Activated CD8-positive, alpha-beta memory T cell treated with anti-CD3 and anti-CD28 coated beads, Interleukin-2, amount 50 U/mL, for 4 hours (primary cell): ENCODE measurements around the gene PRKAR1B.

ENCODE experiments used
- DNase-seq: peaks from one replicate; pipeline ENCODE4 v3.0.0-alpha.2; 2020

PRKAR1B gene

DNA sequence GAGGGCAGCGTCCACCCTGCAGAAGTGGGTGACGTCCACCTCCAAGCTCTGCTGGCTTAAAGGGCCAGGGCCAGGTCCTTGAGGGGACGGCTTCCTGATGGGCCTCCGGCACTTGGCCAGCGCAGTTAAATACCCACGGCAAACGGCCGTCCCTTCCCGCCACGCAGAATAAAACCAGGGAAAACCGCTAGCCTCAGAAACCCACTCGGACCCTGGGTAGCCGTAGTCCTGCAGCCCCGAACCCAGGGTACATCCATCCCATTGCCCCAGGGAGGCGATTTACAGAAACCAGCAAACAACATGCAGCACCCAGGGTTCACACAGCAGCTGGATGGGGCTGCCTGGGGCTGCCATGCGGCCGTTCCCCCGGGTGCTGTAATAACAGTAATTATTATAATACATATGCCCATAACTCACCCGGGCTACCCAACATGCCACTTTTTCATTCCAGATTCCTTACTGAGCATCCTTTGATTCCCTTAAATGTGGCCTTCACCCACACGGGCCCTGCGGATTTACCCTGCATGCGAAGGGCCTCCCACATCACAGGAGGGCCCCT is 126.0 kb downstream of the PRKAR1B start:
- no peak for DNase-seq

GRCh38 chr7:600149-601035 is 126.7 kb downstream of the PRKAR1B start:
- no peak for DNase-seq

DNA sequence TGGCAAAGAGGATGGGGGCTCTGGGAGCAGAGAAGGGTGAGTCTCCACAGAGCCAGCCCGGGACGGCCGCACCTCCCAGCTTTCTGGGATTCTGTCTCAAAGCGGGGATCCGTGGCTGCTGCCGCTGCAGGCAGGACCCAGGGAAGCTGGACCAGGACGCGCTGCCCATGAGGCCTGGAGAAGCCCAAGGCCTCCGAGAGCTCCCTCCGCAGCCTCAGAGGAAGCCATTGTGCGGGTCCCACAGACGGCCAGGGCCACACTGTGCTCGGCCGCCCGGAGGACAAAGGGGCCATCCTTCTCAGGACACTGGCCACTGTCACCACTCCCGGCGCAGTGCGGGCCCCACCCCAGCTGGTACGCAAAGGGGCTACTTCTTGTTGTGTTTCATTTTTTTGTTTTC is 128.2 kb downstream of the PRKAR1B start:
- DNase-seq: no peak

DNA sequence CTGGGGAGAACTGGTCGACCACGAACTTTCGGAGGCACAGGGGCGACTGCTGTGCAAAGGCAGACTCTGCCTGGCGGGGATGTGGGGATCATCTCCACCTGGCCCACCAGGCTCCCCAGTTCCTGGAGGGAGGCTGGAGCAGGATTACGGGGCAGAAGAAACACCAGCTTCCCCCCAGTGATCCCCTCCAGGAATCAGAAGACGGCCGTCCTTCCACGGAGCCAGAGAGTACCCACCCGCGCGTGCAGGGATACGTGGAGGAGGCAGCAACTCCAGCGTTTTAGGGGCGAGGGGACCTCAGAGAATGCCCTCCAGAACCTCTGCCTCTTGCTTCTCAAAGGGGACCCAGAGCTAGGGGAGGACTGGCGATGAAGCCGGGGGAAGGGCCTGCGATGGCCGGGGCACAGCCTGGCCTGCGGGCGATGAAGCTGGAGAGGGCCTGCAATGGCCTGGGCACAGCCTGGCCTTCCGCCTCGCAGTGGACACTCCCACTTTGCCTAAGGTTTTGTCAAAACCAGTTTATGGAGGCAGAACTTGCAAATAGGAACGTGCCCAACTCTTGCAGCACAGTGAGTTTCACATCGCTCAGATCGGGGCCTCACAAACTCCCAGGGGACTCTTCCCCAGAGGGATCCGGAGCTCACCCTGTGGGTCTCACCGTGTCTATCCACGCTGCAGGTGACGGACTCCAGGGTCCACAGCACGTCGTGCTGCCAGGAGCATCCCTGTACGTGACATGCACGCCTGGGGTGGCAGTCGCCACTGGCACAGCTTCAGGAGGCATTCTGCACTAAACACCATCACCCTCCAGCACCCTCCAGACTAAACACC is 129.5 kb downstream of the PRKAR1B start:
- DNase-seq: no peak

DNA sequence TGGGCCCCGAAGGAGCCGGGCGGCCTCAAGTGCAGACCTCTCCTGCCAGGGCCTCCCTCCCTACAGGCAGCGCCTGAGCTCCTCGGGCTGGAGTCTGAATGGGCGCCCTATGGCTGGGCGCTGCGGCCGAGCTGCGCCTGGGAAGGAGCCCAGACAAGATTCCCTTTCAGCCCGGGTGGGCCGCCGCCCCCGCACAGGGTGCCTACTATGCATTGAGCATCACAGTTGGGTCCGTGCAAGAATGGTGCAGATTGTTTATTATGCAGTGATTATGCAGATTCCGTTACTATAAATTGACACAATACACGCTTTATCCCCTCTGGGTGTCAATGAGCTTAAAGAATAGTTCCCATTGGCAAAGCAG is 130.3 kb downstream of the PRKAR1B start:
- no peak for DNase-seq

DNA sequence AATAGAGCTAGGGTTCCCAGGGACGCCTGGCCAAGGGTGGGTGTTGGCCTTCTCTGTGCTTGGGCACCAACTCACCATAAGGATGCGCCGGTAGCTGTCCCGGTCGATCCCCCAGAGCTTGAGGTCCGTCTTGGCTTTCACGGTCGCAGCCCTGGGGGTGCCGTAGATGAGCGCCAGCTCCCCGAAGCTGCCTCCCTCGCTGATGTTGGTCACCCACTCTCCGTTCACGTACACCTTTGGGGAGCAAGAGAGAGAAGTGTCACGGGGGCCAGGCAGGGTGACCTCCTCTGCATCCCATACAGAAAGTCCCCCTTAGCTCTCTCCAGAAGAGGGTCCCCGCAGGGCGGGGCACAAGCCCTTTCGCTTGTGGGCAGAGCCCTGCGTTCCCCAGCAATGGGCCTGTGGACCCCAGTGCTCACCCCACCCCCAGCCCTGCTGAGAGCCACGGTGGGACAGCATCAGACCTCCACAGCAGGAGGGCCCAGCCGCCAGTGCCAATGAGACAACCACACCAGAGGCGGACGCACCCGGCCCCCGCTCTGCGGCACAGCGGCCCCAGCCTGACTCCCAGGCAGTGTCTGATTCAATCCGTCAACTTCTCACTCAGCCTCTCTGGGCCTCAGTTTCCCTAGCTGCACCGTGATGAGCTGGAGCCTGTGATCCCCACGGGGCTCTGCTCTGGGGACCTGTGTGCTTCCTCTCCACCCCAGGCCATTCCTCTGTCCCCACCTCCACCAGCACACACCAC is 130.8 kb downstream of the PRKAR1B start:
- DNase-seq: no peak

- DNase-seq: peak; percentile 46
Measured at GRCh38 chr7:595621-596010, 131.5 kb downstream of the PRKAR1B start.

DNA sequence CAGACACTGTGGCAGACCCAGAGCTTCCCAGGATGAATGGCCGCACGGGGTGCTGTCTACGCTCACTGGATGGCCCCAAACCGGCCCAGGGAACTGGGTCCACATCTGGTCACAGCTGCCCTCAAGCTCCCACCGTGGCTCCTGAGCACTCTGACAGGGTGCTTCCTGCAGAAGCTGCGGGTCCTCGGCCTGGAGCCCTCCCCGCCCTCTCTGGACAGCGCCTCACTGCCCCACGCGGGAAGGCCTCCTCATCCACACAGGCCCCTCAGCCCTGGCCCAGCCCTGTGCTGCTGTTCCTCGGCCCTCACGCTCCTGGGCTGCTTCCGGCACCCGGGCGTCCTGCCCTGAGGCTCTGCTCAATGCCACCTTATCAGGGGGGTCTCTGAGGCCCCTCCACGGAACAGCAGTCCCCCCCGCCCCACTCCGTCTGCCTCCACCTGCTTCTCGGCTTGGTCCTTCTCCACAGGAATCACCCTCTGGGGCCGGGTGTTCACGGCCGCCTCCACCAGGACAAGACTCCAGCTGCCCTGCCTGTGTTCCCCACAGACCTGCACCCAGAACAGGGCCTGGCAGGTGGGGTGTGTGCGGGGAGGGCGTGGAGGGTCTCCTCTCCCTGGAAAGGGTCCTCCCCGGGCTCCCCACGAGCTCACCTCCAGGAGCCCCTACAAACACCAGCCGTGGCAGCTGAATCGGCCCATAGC is 132.0 kb downstream of the PRKAR1B start:
- peak; percentile 16 for DNase-seq

DNA sequence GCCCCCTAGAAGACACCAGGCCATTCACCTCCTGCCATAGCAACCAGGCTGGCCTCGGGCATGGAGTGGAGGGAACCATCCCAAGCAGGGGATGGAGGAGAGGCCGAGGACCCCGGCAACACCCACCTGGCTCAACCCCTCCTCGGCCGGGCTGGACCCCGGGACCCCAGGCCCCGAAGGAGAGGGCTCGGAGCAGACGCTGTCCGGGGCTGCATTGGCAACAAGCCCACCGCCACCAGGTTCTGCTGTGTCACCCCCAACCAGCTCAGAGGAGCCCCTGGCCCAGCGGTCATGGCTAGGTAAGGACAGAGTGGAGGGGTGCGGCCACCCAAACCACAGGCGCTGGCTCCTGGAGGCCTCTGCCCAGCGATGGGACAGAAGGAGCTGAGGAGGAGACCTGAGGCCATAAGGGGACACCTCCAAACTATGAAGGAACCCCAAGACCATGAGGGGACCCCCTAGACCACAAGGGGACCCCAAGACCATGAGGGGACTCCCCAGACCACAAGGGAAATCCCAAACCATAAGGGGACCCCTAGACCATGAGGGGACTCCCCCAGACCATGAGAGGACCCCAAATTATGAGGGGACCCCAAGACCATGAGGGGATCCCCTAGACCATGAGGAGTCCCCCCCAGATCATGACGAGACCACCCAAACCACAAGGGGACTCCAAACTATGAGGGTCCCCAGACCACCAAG is 132.7 kb downstream of the PRKAR1B start:
- DNase-seq: no peak

- DNase-seq: peak; percentile 36
Measured at GRCh38 chr7:593324-594115, 133.6 kb downstream of the PRKAR1B start.

DNA sequence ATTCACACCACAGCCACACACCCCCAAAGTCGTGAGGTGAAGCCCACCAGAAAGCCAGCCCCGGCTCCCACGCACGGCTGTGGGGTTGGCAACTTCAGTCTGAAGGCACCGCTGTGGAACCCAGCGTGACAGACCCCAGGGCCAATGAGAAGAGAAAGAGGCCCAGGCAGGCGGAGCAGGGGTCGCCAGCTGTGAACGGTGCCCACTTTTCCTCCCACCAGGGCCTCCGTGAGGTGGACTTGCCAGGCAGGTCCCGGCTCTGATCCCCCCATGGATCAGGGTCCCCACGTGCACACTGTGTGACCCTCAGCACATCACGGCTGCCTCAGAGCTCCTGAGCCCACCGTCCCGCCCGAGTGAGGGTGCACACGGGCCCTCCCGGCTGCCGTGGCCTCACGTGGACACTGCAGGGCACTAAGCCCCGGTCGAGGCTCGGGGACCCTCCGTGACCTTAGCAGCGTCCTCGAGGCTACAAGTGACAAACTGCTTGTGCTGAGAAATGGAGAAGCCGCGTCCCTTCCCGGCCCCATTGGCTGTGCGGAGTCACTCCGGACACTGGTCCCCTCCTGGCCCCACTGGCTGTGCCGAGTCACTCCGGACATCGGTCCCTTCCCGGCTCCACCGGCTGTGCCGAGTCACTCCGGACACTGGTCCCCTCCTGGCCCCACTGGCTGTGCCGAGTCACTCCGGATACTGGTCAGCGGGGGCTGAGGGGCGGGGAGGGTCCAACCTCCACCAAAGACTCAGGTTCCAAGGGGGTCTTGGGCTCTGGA is 135.0 kb downstream of the PRKAR1B start:
- DNase-seq: no peak

DNA sequence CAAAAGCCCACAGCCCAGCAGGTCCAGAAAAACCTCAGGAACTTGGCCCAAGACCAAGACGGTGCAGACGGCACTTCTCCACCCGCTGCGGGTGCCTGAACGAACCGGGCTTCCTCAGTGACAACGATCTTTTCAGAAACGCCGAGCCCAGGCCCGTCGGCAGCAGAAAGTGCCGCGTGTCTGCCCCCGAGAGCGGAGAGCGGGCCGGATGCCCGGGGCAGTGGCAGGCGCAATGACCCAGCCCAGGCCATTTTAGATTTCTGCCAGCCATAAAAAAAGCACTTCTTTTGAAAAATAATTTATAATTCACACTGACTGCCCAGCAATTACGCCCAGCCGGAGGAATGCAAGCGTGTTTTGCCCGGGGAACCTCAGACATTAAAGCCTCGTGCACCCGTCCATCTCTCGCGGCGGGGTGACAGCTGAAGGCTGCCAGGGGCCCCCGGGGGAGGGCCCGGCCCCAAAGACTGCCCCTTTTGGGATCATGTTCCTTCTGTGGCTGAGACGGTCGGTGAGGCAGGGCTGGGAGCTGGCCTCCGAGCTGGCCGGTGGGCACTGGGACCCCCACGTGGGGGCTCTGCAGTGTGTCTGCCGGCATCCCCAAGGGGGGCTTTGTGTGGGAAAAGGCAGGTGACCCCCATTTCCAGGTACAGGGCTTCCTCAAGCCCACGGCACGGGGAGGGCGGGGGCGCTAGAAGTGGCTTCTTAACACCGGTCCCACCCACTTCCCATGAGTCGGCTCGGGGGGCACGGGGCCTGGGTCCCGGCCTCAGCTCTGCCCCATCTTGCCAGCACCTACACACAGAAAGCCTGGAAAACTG is 136.1 kb downstream of the PRKAR1B start:
- DNase-seq: no peak

DNA sequence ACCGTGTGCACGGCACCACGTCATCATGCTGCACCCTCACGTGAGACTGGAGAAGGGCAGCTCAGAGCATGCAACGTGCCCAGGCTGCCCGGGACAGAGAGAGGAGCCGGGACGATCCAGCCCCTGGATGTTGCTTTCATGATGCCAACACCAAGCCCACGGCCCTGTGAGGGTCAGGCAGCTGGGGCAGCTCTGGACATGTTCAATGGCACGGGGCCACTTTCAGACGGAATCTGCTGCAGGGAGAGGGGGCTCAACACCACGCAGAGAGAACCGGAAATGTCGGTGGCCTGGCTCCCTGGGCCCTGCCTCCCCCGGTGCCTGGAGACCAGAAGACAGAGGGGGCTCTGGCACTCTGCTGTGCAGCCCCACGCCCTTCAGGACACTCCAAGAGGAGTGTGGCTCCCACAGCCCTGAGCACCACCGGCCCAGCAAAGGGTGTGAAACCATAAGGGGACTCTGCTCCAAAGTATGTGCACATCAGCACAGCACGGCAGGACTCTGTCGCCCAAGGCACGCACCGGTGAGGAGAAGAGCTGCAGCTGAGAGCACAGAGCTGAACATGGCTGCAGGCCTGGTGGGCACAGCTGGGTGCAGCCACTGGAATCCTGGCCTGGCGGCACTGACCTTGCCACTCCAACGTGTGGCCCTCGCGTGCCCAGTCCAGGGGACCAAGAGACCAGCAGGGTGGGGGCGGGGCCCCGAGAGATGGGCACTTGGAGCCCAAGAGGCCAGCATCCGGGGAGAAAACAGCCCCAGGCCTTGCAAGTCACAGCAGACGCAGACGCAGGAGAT is 137.1 kb downstream of the PRKAR1B start:
- no peak for DNase-seq

GRCh38 chr7:587767-588166 is 139.3 kb downstream of the PRKAR1B start:
- no peak for DNase-seq

GRCh38 chr7:586494-586893 is 140.6 kb downstream of the PRKAR1B start:
- DNase-seq: no peak

GRCh38 chr7:585873-586272 is 141.2 kb downstream of the PRKAR1B start:
- DNase-seq: no peak

- peak; percentile 49 for DNase-seq
Measured at GRCh38 chr7:585229-585711, 141.8 kb downstream of the PRKAR1B start.

GRCh38 chr7:584820-585219 is 142.3 kb downstream of the PRKAR1B start:
- DNase-seq: no peak
